Mucosa of gallbladder (tissue), 1 donor: ENCODE results near the gene VIPAS39. TPM values are rescaled to one million over a fixed set of nuclear protein-coding genes. Genes with fewer than 3 reads are reported as not detected.

ENCODE experiments used
- DNase-seq: peaks from one replicate; pipeline ENCODE4 v3.0.0-alpha.2; 2020; ENCODE audit warnings: low spot score
- total RNA-seq: library from RNA; stranded (reverse); gene quantifications from one replicate; pipeline ENCODE4 v1.2.1, GENCODE V29; 2021
- donor health status: DM: no; HTN: no; CAD: no.

The VIPAS39 gene
- total RNA-seq, result 21.7 TPM

- peak; percentile 98 for DNase-seq
Observed at GRCh38 chr14:77457522-77458248, at the start of gene VIPAS39, which contains the start of gene AHSA1. Gene VIPAS39, minus strand, starts transcription at chr14:77457601. Its CDS starts 3,499 bp downstream, at chr14:77454102. Gene AHSA1, plus strand, starts transcription at chr14:77458093. Its CDS starts 97 bp downstream, at chr14:77458190.

- DNase-seq, result no peak
Observed at GRCh38 chr14:77505031-77505430, 47.6 kb upstream of the VIPAS39 start.

GRCh38 chr14:77503138-77503537, 45.7 kb upstream of the VIPAS39 start:
- DNase-seq, result no peak

GRCh38 chr14:77502109-77502782, 44.8 kb upstream of the VIPAS39 start:
- no peak for DNase-seq

GRCh38 chr14:77498984-77499527, 41.7 kb upstream of the VIPAS39 start:
- DNase-seq, result no peak

GRCh38 chr14:77498120-77498979, 40.9 kb upstream of the VIPAS39 start, which contains the start of gene ISM2:
Gene ISM2, minus strand, starts transcription at chr14:77498816. Its CDS starts 23 bp downstream, at chr14:77498793.
- peak; percentile 16 for DNase-seq

GRCh38 chr14:77495334-77495733, 37.9 kb upstream of the VIPAS39 start:
- no peak for DNase-seq

- DNase-seq, result no peak
Observed at GRCh38 chr14:77491056-77491455, 33.7 kb upstream of the VIPAS39 start.

- no peak for DNase-seq
Observed at GRCh38 chr14:77490347-77490986, 33.1 kb upstream of the VIPAS39 start.

- DNase-seq, result no peak
Observed at GRCh38 chr14:77489041-77489440, 31.6 kb upstream of the VIPAS39 start.

GRCh38 chr14:77488558-77488957, 31.2 kb upstream of the VIPAS39 start:
- DNase-seq, result no peak

GRCh38 chr14:77485901-77486678, 28.7 kb upstream of the VIPAS39 start:
- no peak for DNase-seq

GRCh38 chr14:77485256-77485655, 27.9 kb upstream of the VIPAS39 start:
- no peak for DNase-seq

- DNase-seq, result no peak
Observed at GRCh38 chr14:77482422-77482821, 25.0 kb upstream of the VIPAS39 start.

- DNase-seq, result no peak
Observed at GRCh38 chr14:77478796-77479195, 21.4 kb upstream of the VIPAS39 start.

GRCh38 chr14:77478029-77478428, 20.6 kb upstream of the VIPAS39 start:
- no peak for DNase-seq

- DNase-seq, result no peak
Observed at GRCh38 chr14:77475432-77476115, 18.2 kb upstream of the VIPAS39 start.

GRCh38 chr14:77474479-77475177, 17.2 kb upstream of the VIPAS39 start:
- DNase-seq, result no peak

GRCh38 chr14:77473921-77474320, 16.5 kb upstream of the VIPAS39 start:
- no peak for DNase-seq
